ENCODE results near the gene TMEM240.

TMEM240 gene

DNA sequence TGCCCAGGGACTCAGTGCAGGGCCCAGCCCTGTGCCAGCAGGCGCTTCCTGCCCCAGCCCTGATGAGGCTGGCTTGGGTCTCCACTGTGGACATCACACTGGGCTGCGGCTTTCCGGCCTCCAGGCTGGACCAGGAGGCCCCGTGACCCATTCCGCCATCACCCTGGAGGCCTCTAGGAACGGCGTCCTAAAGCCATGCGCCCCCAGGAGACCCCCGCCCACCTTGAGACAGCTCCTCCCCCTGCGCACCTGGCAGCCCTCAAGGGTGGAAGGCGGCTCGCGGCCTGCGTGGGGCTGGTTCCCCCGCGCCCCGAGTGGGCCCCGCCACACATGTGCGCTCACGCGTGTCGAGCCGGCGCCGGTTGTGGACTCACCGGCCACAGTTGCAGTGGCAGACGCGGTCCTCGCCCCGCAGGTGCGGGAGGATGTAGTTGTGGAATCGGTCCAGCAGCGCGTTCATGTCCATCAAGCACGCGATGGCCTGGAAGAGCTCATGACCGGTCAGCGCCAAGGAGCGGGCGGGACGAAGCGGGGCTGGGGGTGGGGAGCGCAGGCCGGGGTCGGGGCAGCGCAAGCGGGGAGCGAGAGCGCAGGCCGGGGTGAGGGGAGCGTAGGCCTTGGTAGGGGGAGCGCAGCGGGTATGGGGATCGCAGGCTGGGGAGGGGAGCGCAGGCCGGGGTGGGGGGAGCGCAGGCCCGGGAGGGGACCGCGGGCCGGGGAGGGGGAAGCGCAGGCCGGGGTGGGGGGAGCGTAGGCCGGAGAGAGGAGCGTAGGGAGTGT, 924 bp downstream of the TMEM240 start:
- no peak overlapping the region for H4K91ac ChIP-seq (ENCODE audit: low read depth, low read length, poor library complexity)
- H3K79me1 ChIP-seq (ENCODE audit: low read depth, low read length) = peaks cover 43% of the 10 kb centered on the region
- peak overlapping the region; percentile 95 for H3K18ac ChIP-seq (ENCODE audit: low read length)
- peak overlapping the region; percentile 73 for H2BK12ac ChIP-seq (ENCODE audit: low read length)
- H3K4ac ChIP-seq (ENCODE audit: low read length) = peak overlapping the region; percentile 66
- H3K4me2 ChIP-seq (ENCODE audit: insufficient read depth, low read length, poor library complexity, severe bottlenecking) = peak overlapping the region; percentile 96
- peak overlapping the region; percentile 96 for H3K23ac ChIP-seq (ENCODE audit: low read depth, low read length, poor library complexity)
- H3K14ac ChIP-seq (ENCODE audit: low read length) = no peak overlapping the region
- no peak overlapping the region for H2BK120ac ChIP-seq (ENCODE audit: low read depth, low read length)
- H3K36me3 ChIP-seq (replicated peaks in 1 of 2; ENCODE audit: control insufficient read depth in 2 of 2, insufficient read depth in 2 of 2, low read length in 2 of 2) = peaks cover 19 to 29% of the 10 kb centered on the region in 2 donors
- no peaks in the 10 kb centered on the region for H3K27me3 ChIP-seq (ENCODE audit: control insufficient read depth in 3 of 3, insufficient read depth in 3 of 3, low read depth in 1 of 3, low read length in 3 of 3)
- no peak overlapping the region for H3K27ac ChIP-seq (replicated peaks; ENCODE audit: low read length)
- DNase-seq (ENCODE audit: low spot score) = peak; percentile 41
- H3K9me3 ChIP-seq (replicated peaks in 1 of 2; ENCODE audit: control insufficient read depth in 2 of 2, insufficient read depth in 1 of 2, low read depth in 1 of 2, low read length in 2 of 2) = peaks cover 0 to 2% of the 10 kb centered on the region in 2 donors
- no peak overlapping the region for H2BK15ac ChIP-seq (ENCODE audit: low read length)
- peaks cover 0 to 12% of the 10 kb centered on the region in 2 donors for H3K4me1 ChIP-seq (ENCODE audit: control insufficient read depth in 2 of 2, insufficient read depth in 1 of 2, low read depth in 1 of 2, low read length in 2 of 2)
- H2AFZ ChIP-seq (ENCODE audit: low read length) = no peak overlapping the region
- H3K9ac ChIP-seq (ENCODE audit: low read depth, low read length, poor library complexity) = peak overlapping the region; percentile 97
- no CpG with 5 or more reads among the region's 66 CpGs for WGBS, 2 donors (ENCODE audit: extremely low coverage in 2 of 2, insufficient read length in 2 of 2, insufficient replicate concordance in 1 of 2)
- peak overlapping the region; percentile 99 for H2AK5ac ChIP-seq (ENCODE audit: low read depth, low read length)
- H2BK5ac ChIP-seq (ENCODE audit: low read length) = peak overlapping the region; percentile 66
- peak overlapping the region; percentile 34 to 88 for H3K4me3 ChIP-seq (ENCODE audit: low read length in 2 of 2)
- no peak overlapping the region for H4K8ac ChIP-seq (ENCODE audit: low read depth, low read length)

DNA sequence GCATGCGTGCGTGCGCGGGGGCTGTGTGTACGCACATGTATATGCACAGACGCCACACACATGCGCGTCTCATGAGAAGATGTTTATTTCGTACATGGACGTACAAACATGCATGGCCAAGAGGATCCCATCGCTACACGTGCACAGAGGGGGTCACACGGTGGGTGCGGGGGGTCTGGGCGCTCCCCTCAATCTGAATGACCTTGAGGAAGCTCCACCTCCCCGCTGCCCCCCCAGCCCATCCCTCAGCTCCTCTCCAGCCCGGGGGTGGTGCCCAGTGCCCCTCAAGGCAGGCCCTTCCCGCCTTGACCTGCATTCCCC, 1.5 kb downstream of the TMEM240 start:
- H3K9me3 ChIP-seq (replicated peaks in 1 of 2; ENCODE audit: control insufficient read depth in 2 of 2, insufficient read depth in 1 of 2, low read depth in 1 of 2, low read length in 2 of 2) = peaks cover 0 to 2% of the 10 kb centered on the region in 2 donors
- peak overlapping the region; percentile 66 for H3K4ac ChIP-seq (ENCODE audit: low read length)
- peak overlapping the region; percentile 58 for H2BK15ac ChIP-seq (ENCODE audit: low read length)
- no CpG with 5 or more reads among the region's 18 CpGs for WGBS, 2 donors (ENCODE audit: extremely low coverage in 2 of 2, insufficient read length in 2 of 2, insufficient replicate concordance in 1 of 2)
- peak overlapping the region in 1 of 2 donors; percentile 88 for H3K4me3 ChIP-seq (ENCODE audit: low read length in 2 of 2)
- peaks cover 0 to 12% of the 10 kb centered on the region in 2 donors for H3K4me1 ChIP-seq (ENCODE audit: control insufficient read depth in 2 of 2, insufficient read depth in 1 of 2, low read depth in 1 of 2, low read length in 2 of 2)
- peak overlapping the region; percentile 95 for H3K18ac ChIP-seq (ENCODE audit: low read length)
- H3K27ac ChIP-seq (replicated peaks; ENCODE audit: low read length) = no peak overlapping the region
- no peaks in the 10 kb centered on the region for H3K27me3 ChIP-seq (ENCODE audit: control insufficient read depth in 3 of 3, insufficient read depth in 3 of 3, low read depth in 1 of 3, low read length in 3 of 3)
- H3K79me1 ChIP-seq (ENCODE audit: low read depth, low read length) = peaks cover 43% of the 10 kb centered on the region
- H3K9ac ChIP-seq (ENCODE audit: low read depth, low read length, poor library complexity) = peak overlapping the region; percentile 97
- H3K23ac ChIP-seq (ENCODE audit: low read depth, low read length, poor library complexity) = peak overlapping the region; percentile 96
- no peak overlapping the region for H2AFZ ChIP-seq (ENCODE audit: low read length)
- no peak overlapping the region for H4K91ac ChIP-seq (ENCODE audit: low read depth, low read length, poor library complexity)
- no peak overlapping the region for H2BK120ac ChIP-seq (ENCODE audit: low read depth, low read length)
- peaks cover 19 to 29% of the 10 kb centered on the region in 2 donors for H3K36me3 ChIP-seq (replicated peaks in 1 of 2; ENCODE audit: control insufficient read depth in 2 of 2, insufficient read depth in 2 of 2, low read length in 2 of 2)
- H4K8ac ChIP-seq (ENCODE audit: low read depth, low read length) = no peak overlapping the region
- peak overlapping the region; percentile 99 for H2AK5ac ChIP-seq (ENCODE audit: low read depth, low read length)
- DNase-seq (ENCODE audit: low spot score) = no peak
- peak overlapping the region; percentile 66 for H2BK5ac ChIP-seq (ENCODE audit: low read length)
- peak overlapping the region; percentile 73 for H2BK12ac ChIP-seq (ENCODE audit: low read length)
- H3K4me2 ChIP-seq (ENCODE audit: insufficient read depth, low read length, poor library complexity, severe bottlenecking) = peak overlapping the region; percentile 96
- peak overlapping the region; percentile 99 for H3K14ac ChIP-seq (ENCODE audit: low read length)

DNA sequence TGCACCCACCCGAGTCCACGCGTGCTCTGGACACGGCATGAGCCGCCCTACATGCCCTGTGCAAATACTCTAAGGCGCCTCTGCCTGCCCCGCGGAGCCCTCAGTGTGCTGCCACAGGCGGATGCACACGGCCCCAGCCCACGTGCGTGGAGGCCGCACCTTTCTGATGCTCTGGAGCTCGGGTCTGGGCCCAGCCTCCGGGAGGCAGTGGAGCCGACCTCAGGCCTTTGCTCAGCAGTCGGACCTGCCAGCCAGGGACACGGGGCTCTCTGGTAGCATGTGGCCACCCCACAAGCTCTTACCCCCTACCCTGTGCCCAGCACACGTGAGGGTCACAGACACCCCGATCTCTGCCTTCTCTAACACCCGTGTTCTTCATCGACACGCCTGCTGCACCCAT, 2.1 kb downstream of the TMEM240 start:
- peaks cover 42% of the 10 kb centered on the region for H3K79me1 ChIP-seq (ENCODE audit: low read depth, low read length)
- peaks cover 0 to 12% of the 10 kb centered on the region in 2 donors for H3K4me1 ChIP-seq (ENCODE audit: control insufficient read depth in 2 of 2, insufficient read depth in 1 of 2, low read depth in 1 of 2, low read length in 2 of 2)
- no peak overlapping the region for H3K27ac ChIP-seq (replicated peaks; ENCODE audit: low read length)
- H3K23ac ChIP-seq (ENCODE audit: low read depth, low read length, poor library complexity) = peak overlapping the region; percentile 96
- no peak for DNase-seq (ENCODE audit: low spot score)
- no peaks in the 10 kb centered on the region for H3K27me3 ChIP-seq (ENCODE audit: control insufficient read depth in 3 of 3, insufficient read depth in 3 of 3, low read depth in 1 of 3, low read length in 3 of 3)
- H3K4me3 ChIP-seq (ENCODE audit: low read length in 2 of 2) = no peak overlapping the region
- no peak overlapping the region for H4K91ac ChIP-seq (ENCODE audit: low read depth, low read length, poor library complexity)
- no CpG with 5 or more reads among the region's 23 CpGs for WGBS, 2 donors (ENCODE audit: extremely low coverage in 2 of 2, insufficient read length in 2 of 2, insufficient replicate concordance in 1 of 2)
- H3K4me2 ChIP-seq (ENCODE audit: insufficient read depth, low read length, poor library complexity, severe bottlenecking) = no peak overlapping the region
- peak overlapping the region; percentile 58 for H2BK15ac ChIP-seq (ENCODE audit: low read length)
- no peak overlapping the region for H2AFZ ChIP-seq (ENCODE audit: low read length)
- H4K8ac ChIP-seq (ENCODE audit: low read depth, low read length) = no peak overlapping the region
- no peak overlapping the region for H2BK5ac ChIP-seq (ENCODE audit: low read length)
- H2BK12ac ChIP-seq (ENCODE audit: low read length) = no peak overlapping the region
- H3K9ac ChIP-seq (ENCODE audit: low read depth, low read length, poor library complexity) = no peak overlapping the region
- H2BK120ac ChIP-seq (ENCODE audit: low read depth, low read length) = no peak overlapping the region
- no peak overlapping the region for H3K18ac ChIP-seq (ENCODE audit: low read length)
- H3K4ac ChIP-seq (ENCODE audit: low read length) = no peak overlapping the region
- H3K9me3 ChIP-seq (replicated peaks in 1 of 2; ENCODE audit: control insufficient read depth in 2 of 2, insufficient read depth in 1 of 2, low read depth in 1 of 2, low read length in 2 of 2) = peaks cover 0 to 2% of the 10 kb centered on the region in 2 donors
- H3K36me3 ChIP-seq (replicated peaks in 1 of 2; ENCODE audit: control insufficient read depth in 2 of 2, insufficient read depth in 2 of 2, low read length in 2 of 2) = peaks cover 19 to 29% of the 10 kb centered on the region in 2 donors
- H3K14ac ChIP-seq (ENCODE audit: low read length) = peak overlapping the region; percentile 99
- no peak overlapping the region for H2AK5ac ChIP-seq (ENCODE audit: low read depth, low read length)

DNA sequence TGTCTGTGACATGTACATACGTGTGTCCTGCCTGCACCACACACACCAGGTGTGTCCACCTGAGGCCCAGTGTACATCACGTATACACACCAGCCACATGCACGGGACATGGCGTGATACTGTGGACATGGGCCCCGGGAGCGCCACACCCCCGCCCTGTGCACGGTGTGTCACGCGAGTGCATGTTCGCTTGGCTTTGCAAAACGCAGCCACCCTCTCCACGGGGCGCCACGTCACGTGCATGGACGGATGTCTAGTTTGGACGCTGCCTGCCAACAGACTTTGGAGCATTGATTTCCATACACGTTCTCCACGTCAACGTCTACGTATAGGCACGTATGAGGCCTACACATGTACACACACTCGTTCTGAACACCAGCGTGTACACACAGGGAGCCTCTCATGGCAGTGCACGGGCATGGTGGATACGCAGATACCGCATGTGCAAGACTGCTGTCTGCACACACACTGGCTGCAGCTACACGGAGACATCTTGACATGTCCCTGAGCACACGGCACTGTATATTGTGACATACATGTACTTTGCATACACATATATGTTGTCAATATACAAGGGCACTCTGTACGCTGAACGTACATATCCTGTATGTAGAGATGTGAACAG, 2.7 kb downstream of the TMEM240 start:
- Histone ChIP-seq H2AFZ (ENCODE audit: low read length) (no peak overlapping the region), H3K23ac (ENCODE audit: low read depth, low read length, poor library complexity) (peak overlapping the region; percentile 96), H2BK15ac (ENCODE audit: low read length) (no peak overlapping the region), H3K27ac (replicated peaks; ENCODE audit: low read length) (no peak overlapping the region), H3K36me3 (replicated peaks in 1 of 2; ENCODE audit: control insufficient read depth in 2 of 2, insufficient read depth in 2 of 2, low read length in 2 of 2) (peaks cover 19 to 24% of the 10 kb centered on the region in 2 donors), H3K4me2 (ENCODE audit: insufficient read depth, low read length, poor library complexity, severe bottlenecking) (no peak overlapping the region), H3K9me3 (replicated peaks in 1 of 2; ENCODE audit: control insufficient read depth in 2 of 2, insufficient read depth in 1 of 2, low read depth in 1 of 2, low read length in 2 of 2) (peaks cover 0 to 2% of the 10 kb centered on the region in 2 donors), H4K91ac (ENCODE audit: low read depth, low read length, poor library complexity) (no peak overlapping the region), H2BK5ac (ENCODE audit: low read length) (no peak overlapping the region), H3K4me1 (ENCODE audit: control insufficient read depth in 2 of 2, insufficient read depth in 1 of 2, low read depth in 1 of 2, low read length in 2 of 2) (peaks cover 0 to 12% of the 10 kb centered on the region in 2 donors), H3K79me1 (ENCODE audit: low read depth, low read length) (peaks cover 38% of the 10 kb centered on the region), H2BK120ac (ENCODE audit: low read depth, low read length) (no peak overlapping the region), H3K4ac (ENCODE audit: low read length) (no peak overlapping the region), H4K8ac (ENCODE audit: low read depth, low read length) (peak overlapping the region; percentile 23), H3K9ac (ENCODE audit: low read depth, low read length, poor library complexity) (peak overlapping the region; percentile 66), H3K4me3 (ENCODE audit: low read length in 2 of 2) (peak overlapping the region in 1 of 2 donors; percentile 28), H3K27me3 (ENCODE audit: control insufficient read depth in 3 of 3, insufficient read depth in 3 of 3, low read depth in 1 of 3, low read length in 3 of 3) (no peaks in the 10 kb centered on the region), H2BK12ac (ENCODE audit: low read length) (no peak overlapping the region), H3K14ac (ENCODE audit: low read length) (peak overlapping the region; percentile 94), H2AK5ac (ENCODE audit: low read depth, low read length) (no peak overlapping the region), H3K18ac (ENCODE audit: low read length) (peak overlapping the region; percentile 19)
- DNase-seq (ENCODE audit: low spot score) = no peak
- no CpG with 5 or more reads among the region's 32 CpGs for WGBS, 2 donors (ENCODE audit: extremely low coverage in 2 of 2, insufficient read length in 2 of 2, insufficient replicate concordance in 1 of 2)
